GM12892 (cell line): ENCODE data around the gene SLC35F4.

Experiments used
- DNase-seq: peaks from one replicate; pipeline ENCODE4 v3.0.0; 2011; ENCODE audit not compliant: insufficient read length
- FAIRE-seq: peaks from 2 replicates; lab custom pipeline; 2011; peaks lifted over from hg19 to GRCh38; lab: Jason Lieb, UNC
- POLR2A ChIP-seq: IDR thresholded peaks from 2 replicates; pipeline ENCODE4 v1.6.1; 2011; ENCODE audit warnings: low read depth, low read length, control low read depth
- POLR2AphosphoS5 ChIP-seq: IDR thresholded peaks from 2 replicates; pipeline ENCODE4 v1.6.1; 2011; ENCODE audit warnings: low read depth, low read length, control low read depth
- TAF1 ChIP-seq: IDR thresholded peaks from 2 replicates; pipeline ENCODE4 v1.6.1; 2011; ENCODE audit warnings: low read depth, mild to moderate bottlenecking, control low read depth, low read length, borderline replicate concordance

SLC35F4 gene

GRCh38 chr14:57519043-57519442 is 346.8 kb downstream of the SLC35F4 start:
- DNase-seq = no peak
- FAIRE-seq = no peak
- TF ChIP-seq TAF1 (no peak), POLR2A (no peak), POLR2AphosphoS5 (no peak)
